Kidney epithelial cell (primary cell): ENCODE measurements around the gene LRRC14B. TPM values are rescaled to one million over a fixed set of nuclear protein-coding genes. Genes with fewer than 3 reads are reported as not detected.
"Not testable (repeated sequence)": the region's sequence is repeated elsewhere in the genome, so short reads cannot be mapped to it uniquely, and the experiment has no call there.

Experiments
- DNase-seq: peaks from one replicate; pipeline ENCODE4 v3.0.0-alpha.2; 2010; ENCODE audit warnings: low read depth
- H3K27me3 ChIP-seq: 2 replicates; pipeline ENCODE4 v1.6.0; 2011; ENCODE audit warnings: low read length; ENCODE audit not compliant: control insufficient read depth, insufficient read depth
- H3K36me3 ChIP-seq: 2 replicates; pipeline ENCODE4 v1.5.1; 2011; ENCODE audit warnings: low read length; ENCODE audit not compliant: control insufficient read depth, insufficient read depth
- H3K4me3 ChIP-seq: 2 replicates; pipeline ENCODE4 v1.5.1; 2011; ENCODE audit warnings: low read depth, mild to moderate bottlenecking, control low read depth, low read length
- total RNA-seq: library from RNA; depleted of rRNA; stranded (reverse); fragments of >200 nt; gene quantifications from 2 replicates; pipeline ENCODE4 v1.2.3, GENCODE V29; 2015
- TF ChIP-seq, protein P1 (sequence below): IDR thresholded peaks from 2 replicates; pipeline ENCODE4 v1.5.1; 2011; ENCODE audit warnings: mild to moderate bottlenecking, moderate library complexity, low read length, control low read depth, inconsistent platforms; ENCODE audit not compliant: insufficient read depth, poor library complexity, severe bottlenecking

LRRC14B gene
- total RNA-seq, 1 donor from 2014 or later: not detected

DNA sequence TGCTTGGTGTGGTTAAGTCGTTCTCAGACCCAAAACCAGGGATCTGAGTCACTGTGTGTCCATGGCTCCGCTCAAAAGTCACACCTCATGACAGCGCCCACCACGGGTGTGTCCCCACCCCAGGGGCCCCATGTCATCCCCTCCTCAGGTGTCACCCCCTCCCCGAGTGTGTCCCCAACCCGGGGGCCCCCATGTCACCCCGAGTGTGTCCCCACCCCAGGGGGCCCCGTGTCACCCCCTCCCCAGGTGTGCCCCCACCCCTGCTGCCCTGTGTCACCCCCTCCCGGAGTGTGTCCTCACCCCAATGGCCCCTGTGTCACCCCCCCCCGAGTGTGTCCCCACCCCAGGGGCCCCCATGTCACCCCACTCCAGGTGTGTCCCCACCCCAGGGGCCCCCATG, 5.1 kb downstream of the LRRC14B start:
- peaks cover 17% of the 10 kb centered on the region for H3K27me3 ChIP-seq
- no peak overlapping the region for H3K4me3 ChIP-seq
- DNase-seq: no peak
- TF ChIP-seq, protein P1, sequence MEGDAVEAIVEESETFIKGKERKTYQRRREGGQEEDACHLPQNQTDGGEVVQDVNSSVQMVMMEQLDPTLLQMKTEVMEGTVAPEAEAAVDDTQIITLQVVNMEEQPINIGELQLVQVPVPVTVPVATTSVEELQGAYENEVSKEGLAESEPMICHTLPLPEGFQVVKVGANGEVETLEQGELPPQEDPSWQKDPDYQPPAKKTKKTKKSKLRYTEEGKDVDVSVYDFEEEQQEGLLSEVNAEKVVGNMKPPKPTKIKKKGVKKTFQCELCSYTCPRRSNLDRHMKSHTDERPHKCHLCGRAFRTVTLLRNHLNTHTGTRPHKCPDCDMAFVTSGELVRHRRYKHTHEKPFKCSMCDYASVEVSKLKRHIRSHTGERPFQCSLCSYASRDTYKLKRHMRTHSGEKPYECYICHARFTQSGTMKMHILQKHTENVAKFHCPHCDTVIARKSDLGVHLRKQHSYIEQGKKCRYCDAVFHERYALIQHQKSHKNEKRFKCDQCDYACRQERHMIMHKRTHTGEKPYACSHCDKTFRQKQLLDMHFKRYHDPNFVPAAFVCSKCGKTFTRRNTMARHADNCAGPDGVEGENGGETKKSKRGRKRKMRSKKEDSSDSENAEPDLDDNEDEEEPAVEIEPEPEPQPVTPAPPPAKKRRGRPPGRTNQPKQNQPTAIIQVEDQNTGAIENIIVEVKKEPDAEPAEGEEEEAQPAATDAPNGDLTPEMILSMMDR: no peak
- no peaks in the 10 kb centered on the region for H3K36me3 ChIP-seq

DNA sequence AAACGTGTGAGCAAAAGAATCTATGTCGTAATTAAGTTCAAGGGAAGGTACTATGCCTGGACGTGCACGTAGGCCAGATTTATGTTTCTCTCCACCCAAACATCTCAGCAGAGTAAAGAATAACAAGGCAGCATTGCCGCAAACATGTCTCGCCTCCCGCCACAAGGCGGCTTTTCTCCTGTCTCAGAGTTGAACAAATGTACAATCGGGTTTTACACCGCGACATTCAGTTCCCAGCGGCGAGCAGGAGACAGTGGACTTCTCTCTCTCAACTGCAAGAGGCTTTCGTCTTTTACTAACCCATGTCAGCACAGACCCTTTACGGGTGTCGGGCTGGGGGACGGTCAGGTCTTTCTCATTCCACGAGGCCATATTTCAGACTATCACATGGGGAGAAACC, 5.7 kb downstream of the LRRC14B start:
- not testable (repeated sequence) for H3K36me3 ChIP-seq, H3K4me3 ChIP-seq, H3K27me3 ChIP-seq, DNase-seq

DNA sequence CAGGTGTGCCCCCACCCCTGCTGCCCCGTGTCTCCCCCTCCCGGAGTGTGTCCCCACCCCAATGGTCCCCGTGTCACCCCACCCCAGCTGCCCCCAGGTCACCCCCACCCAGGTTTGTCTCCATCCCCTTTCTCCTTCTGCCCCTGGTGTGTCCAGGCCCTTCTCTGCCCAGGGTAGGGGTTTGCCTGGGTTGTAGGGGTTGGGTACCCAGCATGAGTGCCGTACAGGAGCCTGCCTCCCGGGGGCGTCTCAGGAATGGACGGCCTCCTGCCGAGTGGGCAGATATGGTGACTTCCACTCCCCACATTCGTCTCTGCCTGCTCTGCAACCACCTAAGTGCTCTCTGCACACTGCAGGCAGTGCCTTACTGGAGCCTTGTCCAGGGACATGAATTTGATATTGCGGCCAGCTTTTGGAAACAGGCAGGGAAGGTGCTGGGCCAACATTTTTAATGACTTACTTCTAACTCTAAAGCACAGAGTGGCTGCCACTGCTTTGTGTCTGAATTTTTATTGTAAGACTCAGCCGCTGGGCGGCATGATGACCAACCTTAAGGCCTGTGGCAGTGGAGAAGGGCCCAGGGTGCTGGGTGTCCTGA, 6.7 kb downstream of the LRRC14B start:
- H3K4me3 ChIP-seq: no peak overlapping the region
- H3K27me3 ChIP-seq: peaks cover under 1% of the 10 kb centered on the region
- no peak for DNase-seq
- H3K36me3 ChIP-seq: no peaks in the 10 kb centered on the region
- TF ChIP-seq, protein P1: no peak

DNA sequence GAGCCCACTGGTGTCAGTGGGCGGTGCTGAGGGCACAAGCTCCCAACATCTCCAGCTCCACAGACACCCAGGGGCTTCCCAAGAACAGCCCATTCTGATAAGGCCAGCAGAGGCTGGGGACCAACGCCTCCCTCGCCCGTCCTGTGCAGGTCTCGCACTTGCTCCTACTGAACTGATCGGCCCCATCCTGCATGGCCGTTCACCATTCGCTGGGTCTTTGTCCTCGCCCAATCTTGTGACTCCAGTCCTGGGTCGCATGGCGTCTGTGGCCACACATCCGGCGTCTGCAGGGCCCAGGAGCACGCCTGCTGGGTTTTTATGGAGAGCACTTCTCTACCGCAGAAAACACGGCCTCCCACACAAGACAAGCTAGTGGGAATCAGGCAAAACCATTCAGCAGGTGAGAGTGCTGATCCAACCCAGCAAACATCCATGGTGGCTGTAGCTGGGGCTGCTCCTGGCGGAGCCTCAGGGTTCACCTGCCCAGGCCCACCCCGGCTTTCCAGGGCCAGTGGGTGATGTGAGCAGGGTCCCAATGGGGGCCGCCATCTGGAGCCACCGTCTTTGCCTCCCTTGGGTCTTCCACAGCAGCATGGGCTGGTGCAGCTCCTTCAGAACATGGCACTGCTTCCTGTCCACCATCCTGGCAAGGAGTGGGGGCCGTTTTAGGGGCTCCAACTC, 7.4 kb downstream of the LRRC14B start:
- TF ChIP-seq, protein P1: no peak
- Histone ChIP-seq H3K27me3 (no peaks in the 10 kb centered on the region), H3K36me3 (no peaks in the 10 kb centered on the region)

DNA sequence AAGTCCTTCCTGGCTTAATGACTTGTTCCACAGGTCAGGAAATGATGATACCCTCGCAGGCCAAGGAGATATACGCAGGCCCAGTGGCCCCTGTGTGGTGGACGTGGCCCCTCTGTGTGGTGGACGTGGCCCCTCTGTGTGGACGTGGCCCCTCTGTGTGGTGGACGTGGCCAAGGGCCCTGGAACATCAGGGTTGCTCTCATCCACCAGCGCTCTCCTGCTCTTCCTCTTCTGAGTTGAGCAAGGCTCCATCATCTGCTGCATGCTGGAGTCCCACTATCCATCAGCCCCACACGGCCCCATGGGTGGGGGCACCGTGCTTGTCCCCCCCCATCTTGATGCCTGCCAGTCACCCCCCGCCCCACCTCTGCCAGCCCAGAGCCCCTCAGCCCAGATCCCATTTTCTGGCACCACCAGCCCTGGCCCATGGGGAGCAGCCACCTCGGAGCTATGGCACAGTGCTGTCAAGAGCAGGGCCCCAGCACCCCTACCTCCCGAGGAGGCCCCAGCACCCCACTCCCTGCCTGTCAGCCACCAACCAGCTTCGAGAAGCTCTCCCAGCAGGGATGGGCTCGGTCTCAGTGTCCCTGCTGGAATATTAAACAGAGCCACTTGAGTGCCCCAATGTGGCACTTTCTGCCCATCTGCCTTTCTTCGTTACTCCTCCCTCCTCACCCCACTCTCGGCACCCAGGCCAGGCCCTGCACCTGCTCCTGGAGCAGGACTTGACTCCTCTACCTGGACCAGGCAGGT, 8.1 kb downstream of the LRRC14B start:
- Histone ChIP-seq H3K36me3 (no peaks in the 10 kb centered on the region), H3K4me3 (no peak overlapping the region), H3K27me3 (no peaks in the 10 kb centered on the region)
- no peak for DNase-seq
- TF ChIP-seq, protein P1: no peak

More for the DNA sequence above, 7.4 kb downstream of the LRRC14B start:
- DNase-seq: no peak
- no peak overlapping the region for H3K4me3 ChIP-seq

DNA sequence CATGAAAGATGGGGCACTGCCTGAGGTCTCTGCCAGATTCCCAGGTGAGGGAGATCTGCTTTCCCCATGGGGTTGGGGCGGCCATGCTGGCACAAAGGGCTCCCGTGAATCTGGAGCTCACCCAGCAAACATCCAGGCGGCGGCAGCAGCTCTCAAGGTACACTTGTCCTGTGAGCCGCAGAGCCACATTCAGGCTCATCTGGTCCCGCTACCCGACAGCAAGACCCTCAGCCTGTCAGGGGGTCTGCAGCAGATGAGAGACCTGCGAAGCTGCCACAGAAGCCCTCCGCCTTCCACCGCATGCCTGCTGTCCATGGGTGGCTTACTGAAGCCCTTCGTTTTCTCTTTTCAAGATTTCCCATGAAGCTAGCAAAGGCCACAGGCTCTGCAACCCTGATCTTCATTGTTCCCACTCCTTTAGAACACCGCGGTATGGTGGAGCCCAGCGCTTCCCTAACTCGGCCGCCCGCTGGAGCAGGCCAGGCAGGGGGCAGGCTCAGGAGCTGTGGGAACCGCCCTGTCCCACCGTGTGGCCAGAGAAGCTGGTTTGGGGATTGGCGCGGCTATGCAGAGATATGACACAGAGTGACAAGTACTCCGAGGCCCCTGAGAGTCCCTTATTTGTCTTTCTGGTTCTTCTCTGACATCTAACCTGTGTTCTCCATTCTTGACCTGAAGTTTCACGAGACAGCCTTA, 8.8 kb downstream of the LRRC14B start:
- no peaks in the 10 kb centered on the region for H3K36me3 ChIP-seq
- H3K27me3 ChIP-seq: no peaks in the 10 kb centered on the region
- DNase-seq: no peak
- H3K4me3 ChIP-seq: no peak overlapping the region
- TF ChIP-seq, protein P1: no peak
